Activated effector memory CD4-positive, alpha-beta T cell treated with anti-CD3 and anti-CD28 coated beads, Interleukin-2, amount 50 U/mL, for 16 hours (primary cell): ENCODE measurements around the gene TLX1.
"Not testable (repeated sequence)": the region's sequence is repeated elsewhere in the genome, so short reads cannot be mapped to it uniquely, and the experiment has no call there.

Experiments
- DNase-seq: peaks from one replicate; pipeline ENCODE4 v3.0.0-alpha.2; 2020

The TLX1 gene

GRCh38 chr10:101154506-101154905, 23.4 kb downstream of the TLX1 start:
- not testable (repeated sequence) for DNase-seq

GRCh38 chr10:101155896-101156295, 24.8 kb downstream of the TLX1 start:
- DNase-seq = no peak

DNA sequence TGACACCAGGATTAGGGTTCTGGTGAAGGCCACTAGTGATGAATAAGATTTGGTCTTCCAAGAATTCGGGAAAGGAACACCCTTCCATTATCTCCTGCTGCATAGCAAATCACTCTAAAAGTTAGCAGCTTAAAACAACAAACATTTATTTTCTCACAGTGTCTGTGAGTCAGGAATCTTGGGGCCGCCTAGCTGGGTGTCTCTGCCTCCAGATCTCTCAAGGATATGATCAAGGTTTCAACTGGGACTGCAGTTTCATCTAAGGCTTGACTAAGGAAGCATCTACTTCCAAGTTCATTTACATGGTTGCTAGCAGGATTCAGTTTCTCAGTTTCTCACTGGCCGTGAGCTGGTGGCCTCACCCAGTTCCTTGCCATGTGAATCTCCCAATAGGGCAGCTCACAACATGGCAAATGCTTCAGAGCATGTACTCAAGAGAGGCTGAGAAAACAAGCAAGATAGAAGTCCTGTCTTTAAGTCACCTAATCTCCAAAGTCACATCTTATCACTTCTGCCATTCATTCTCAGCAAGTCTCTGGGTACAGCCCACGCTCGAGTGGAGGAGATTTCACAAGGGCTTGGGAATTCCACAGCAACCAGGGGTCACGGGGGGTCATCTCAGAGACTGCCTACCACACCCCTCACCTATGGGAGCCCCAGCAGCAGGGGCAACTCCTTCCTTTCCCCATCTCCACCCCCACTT, 26.8 kb downstream of the TLX1 start:
- no peak for DNase-seq

DNA sequence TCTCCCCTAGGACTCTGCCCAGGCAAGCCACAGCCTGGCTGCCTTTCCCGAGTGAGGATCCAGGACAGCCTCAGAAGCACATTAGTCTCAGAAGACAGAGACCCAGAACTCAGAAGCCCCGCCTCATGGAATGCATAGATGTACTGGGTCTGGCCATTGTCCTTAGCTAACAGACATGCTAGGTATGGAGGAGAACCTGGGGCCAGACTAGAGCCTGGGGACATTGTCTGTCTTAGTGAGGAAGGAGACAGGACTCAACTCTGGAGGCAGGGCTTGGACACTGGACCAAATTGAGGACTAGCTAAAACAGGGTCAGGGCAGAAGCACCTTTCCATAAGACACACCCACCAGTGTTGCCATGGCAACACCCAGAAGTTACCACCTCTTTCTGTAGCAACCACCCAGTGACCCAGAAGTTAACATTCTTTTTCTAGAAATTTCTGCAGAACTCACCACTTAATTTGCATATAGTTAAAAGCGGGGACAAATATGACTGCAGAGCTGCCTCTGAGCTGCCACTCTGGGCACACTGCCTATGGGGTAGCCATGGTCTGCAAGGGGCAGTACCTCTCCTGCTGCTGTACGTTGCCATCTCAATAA, 27.5 kb downstream of the TLX1 start:
- no peak for DNase-seq

GRCh38 chr10:101161494-101162299, 30.6 kb downstream of the TLX1 start:
- DNase-seq = peak; percentile 89

DNA sequence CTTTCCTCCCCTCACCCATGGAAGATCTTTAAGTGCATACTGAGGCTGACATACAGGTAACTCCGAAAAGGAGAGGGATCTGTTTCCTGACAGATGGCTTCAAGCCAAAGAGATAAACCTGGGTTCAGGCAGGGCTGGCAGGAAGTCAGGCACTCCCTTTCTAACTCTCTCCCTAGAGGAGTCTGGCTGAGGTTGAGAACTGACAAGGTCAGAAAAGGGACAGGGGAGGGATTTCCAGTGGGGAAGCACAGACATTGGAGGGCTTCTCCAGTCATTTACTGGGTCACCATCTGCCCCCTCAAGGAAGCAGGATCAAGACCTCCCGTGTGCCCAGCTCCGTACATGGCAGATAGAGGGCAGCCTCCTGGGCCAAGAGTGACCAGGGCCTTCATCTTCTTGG, 31.6 kb downstream of the TLX1 start:
- no peak for DNase-seq

DNA sequence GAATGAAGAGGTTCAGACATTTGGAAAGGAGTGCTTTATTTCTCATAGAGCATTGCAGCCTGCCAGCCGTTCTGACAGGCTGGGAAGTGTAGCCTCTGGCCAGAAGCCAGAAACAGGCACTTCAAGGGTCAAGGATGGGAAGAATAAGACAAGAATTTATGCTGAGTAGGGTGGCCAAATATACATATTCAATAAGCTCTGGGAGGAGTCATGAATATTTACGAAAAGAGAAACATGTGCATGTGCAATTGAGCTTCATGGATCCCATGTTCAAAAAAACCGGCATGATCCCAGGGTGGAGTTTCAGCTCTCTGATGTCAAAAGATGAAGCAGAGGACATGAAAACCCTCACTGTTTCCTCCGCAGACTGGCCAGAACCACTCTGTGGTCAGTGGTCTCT, 32.9 kb downstream of the TLX1 start:
- no peak for DNase-seq

GRCh38 chr10:101165736-101166135, 34.6 kb downstream of the TLX1 start:
- DNase-seq = no peak

DNA sequence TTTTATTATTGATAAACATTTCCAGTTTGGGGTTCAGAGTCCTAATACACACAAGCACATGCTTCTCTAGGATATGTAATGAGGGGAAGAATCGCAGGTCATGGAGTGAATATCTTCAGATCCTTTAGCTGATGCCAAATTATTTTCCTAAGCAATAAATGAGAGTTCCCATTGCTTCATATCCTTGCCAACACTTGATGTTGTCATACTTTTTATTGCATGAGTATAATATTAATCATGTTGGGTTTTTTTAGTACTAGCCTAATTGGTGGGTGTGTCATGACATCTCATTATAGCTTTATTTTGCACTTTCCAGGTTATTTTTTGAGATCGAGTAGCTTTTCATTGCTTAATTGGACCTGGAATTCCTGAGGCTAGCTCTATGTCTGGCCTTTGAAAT, 35.3 kb downstream of the TLX1 start:
- no peak for DNase-seq

DNA sequence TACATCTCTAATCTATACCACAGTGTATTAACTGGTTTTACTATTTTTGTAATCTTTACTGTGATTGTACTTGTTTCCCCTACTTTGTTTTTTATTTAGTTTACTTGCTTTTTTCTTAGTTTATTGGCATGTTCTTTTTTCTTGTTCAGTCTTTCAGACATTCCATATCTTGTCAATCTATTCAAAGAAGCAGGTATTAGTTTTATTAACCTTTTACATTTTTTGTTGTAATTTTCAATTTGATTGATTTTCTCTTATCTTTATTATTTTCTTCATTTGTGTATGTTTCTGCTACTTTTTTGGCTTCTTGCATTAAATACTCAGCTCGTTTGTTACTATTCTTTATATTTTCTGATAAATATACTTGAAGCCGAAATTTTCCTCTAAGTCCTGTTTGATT, 41.6 kb downstream of the TLX1 start:
- no peak for DNase-seq

- DNase-seq = no peak
These were observed 43.2 kb downstream of the TLX1 start for GRCh38 chr10:101174319-101174718.

- no peak for DNase-seq
These were observed 45.5 kb downstream of the TLX1 start for GRCh38 chr10:101176577-101176976.

GRCh38 chr10:101182936-101183335, 51.8 kb downstream of the TLX1 start:
- DNase-seq = no peak

DNA sequence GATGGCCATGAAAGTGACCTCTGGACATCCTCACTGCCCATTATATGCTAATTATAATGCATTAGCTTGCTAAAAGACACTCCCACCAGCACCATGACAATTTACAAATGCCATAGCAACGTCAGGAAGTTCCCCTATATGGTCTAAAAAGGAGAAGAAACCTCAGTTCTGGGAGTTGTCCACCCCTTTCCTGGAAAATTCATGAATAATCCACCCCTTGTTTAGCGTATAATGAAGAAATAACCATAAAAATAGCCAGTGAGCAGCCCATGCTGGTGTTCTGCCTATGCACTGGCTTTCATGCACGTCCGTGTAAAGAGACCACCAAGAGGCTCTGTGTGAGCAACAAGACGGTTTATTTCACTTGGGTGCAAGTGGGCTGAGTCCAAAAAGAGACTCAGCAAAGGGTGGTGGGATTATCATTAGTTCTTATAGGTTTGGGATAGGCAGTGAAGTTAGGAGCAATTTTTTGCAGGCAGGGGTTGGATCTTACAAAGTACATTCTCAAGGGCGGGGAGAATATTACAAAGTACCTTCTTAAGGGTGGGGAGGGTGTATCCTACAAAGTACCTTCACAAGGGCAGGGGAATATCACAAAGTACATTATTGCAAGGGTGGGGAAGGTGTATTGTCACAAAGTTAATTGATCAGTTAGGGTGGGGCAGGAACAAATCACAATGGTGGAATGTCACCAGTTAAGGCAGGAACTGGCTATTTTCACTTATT, 52.5 kb downstream of the TLX1 start:
- no peak for DNase-seq
